ENCODE measurements around the gene ZC3H8. TPM values are rescaled to one million over a fixed set of nuclear protein-coding genes. Genes with fewer than 3 reads are reported as not detected.

The ZC3H8 gene
- total RNA-seq, 3 donors from 2014 or later (not counting 1 experiment from before 2014, with no cell fraction given), result 9.3 to 20.3 (median 16.0) TPM

DNA sequence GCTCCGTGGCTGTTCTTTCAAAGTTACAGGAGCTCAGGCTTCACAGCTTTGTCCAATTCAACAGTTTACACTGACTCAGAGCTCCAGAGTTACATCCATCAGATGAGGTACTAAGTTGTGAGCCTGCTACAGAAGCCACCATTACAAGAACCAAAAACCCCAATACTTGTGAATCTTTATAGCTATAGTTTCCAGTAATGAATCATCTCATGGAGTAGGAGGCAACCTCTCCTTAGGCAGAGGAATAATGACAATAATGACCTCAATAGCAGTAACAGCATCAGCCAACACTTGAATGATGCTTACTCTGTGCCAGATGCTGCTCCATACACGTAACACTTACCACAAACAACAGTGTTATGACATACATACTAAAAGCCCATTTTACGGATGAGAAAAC lies 3.6 kb downstream of the ZC3H8 start:
- Mint-ChIP-seq H3K4me1 (peaks cover 8 to 13% of the 10 kb centered on the region in 2 donors), H3K4me3 (no peak overlapping the region), H3K36me3 (no peaks in the 10 kb centered on the region), H3K27ac (no peak overlapping the region), H3K9me3 (no peaks in the 10 kb centered on the region), H3K27me3 (ENCODE audit: low read depth in 2 of 2) (no peaks in the 10 kb centered on the region)
- Histone ChIP-seq H3K9me3 (ENCODE audit: control insufficient read depth, insufficient read depth, low read length) (no peaks in the 10 kb centered on the region), H3K36me3 (ENCODE audit: control insufficient read depth, insufficient read depth, low read length) (peaks cover 8% of the 10 kb centered on the region), H3K4me3 (ENCODE audit: low read length) (no peak overlapping the region), H3K27ac (ENCODE audit: low read length) (no peak overlapping the region), H3K4me1 (ENCODE audit: control insufficient read depth, insufficient read depth, low read length) (peaks cover 8% of the 10 kb centered on the region), H3K27me3 (ENCODE audit: control insufficient read depth, insufficient read depth, low read length) (no peaks in the 10 kb centered on the region)
- ATAC-seq (no peak), DNase-seq (no peak)
- TF ChIP-seq, protein P1, sequence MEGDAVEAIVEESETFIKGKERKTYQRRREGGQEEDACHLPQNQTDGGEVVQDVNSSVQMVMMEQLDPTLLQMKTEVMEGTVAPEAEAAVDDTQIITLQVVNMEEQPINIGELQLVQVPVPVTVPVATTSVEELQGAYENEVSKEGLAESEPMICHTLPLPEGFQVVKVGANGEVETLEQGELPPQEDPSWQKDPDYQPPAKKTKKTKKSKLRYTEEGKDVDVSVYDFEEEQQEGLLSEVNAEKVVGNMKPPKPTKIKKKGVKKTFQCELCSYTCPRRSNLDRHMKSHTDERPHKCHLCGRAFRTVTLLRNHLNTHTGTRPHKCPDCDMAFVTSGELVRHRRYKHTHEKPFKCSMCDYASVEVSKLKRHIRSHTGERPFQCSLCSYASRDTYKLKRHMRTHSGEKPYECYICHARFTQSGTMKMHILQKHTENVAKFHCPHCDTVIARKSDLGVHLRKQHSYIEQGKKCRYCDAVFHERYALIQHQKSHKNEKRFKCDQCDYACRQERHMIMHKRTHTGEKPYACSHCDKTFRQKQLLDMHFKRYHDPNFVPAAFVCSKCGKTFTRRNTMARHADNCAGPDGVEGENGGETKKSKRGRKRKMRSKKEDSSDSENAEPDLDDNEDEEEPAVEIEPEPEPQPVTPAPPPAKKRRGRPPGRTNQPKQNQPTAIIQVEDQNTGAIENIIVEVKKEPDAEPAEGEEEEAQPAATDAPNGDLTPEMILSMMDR (IDR thresholded peaks at IDR 0.05), result no peak
- WGBS (ENCODE audit: insufficient coverage), result 94% methylated on average over 3 of the region's 3 CpGs
- intact Hi-C loops (cut with micrococcal nuclease), result no loop called here

DNA sequence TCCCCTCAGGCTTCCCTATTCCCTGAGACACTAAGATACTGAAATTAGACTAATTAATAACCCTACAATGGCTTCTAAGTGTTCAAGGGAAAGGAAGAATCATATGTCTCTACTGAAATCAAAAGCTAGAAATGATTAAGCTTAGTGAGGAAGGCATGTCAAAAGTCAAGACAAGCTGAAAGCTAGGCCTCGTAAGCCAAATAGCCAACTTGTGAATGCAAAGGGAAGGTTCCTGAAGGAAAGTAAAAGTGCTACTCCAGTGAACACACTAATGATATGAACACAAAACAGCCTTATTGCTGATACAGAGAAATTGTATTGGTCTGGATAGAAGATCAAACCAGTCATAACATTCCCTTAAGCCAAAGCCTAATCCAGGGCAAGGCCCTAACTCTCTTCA lies 10.0 kb downstream of the ZC3H8 start:
- no peaks in the 10 kb centered on the region for H3K36me3 Mint-ChIP-seq
- WGBS (ENCODE audit: insufficient coverage), result 71% methylated on average over 1 of the region's 1 CpG
- no peak overlapping the region for H3K4me3 Mint-ChIP-seq

DNA sequence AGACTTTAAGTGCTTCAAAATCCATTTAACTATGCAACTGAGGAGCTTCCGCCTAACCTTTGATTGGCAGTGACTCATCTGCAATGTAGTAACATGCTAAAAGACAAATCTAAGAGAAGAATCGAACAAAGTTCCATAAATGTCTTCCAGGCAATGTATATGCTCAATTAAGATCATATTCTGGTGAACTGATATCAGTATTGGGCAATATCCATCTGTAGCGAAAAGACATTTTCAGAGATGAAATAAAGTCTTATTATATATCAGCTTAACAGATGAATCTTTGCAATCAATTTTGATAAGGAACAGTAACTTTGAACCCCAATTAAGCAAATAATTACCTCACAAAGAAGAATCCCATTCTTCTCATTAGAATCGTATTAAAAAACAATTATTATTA lies 11.6 kb downstream of the ZC3H8 start:
- Histone ChIP-seq H3K27ac (ENCODE audit: low read length) (no peak overlapping the region), H3K27me3 (ENCODE audit: control insufficient read depth, insufficient read depth, low read length) (no peaks in the 10 kb centered on the region), H3K36me3 (ENCODE audit: control insufficient read depth, insufficient read depth, low read length) (peaks cover 17% of the 10 kb centered on the region), H3K4me3 (ENCODE audit: low read length) (no peak overlapping the region), H3K9me3 (ENCODE audit: control insufficient read depth, insufficient read depth, low read length) (no peaks in the 10 kb centered on the region), H3K4me1 (ENCODE audit: control insufficient read depth, insufficient read depth, low read length) (no peaks in the 10 kb centered on the region)
- Mint-ChIP-seq H3K9me3 (no peaks in the 10 kb centered on the region), H3K36me3 (no peaks in the 10 kb centered on the region), H3K27ac (no peak overlapping the region), H3K27me3 (ENCODE audit: low read depth in 2 of 2) (no peaks in the 10 kb centered on the region), H3K4me1 (peaks cover 0 to 2% of the 10 kb centered on the region in 2 donors), H3K4me3 (no peak overlapping the region)
- TF ChIP-seq, protein P1 (IDR thresholded peaks at IDR 0.05), result no peak
- DNase-seq (no peak), ATAC-seq (no peak)
- intact Hi-C loops (cut with micrococcal nuclease), result no loop called here
- 100% methylated on average over 2 of the region's 4 CpGs for WGBS (ENCODE audit: insufficient coverage)

More for the DNA sequence above, 10.0 kb downstream of the ZC3H8 start:
- H3K27me3 ChIP-seq (ENCODE audit: control insufficient read depth, insufficient read depth, low read length), result no peaks in the 10 kb centered on the region
- H3K27ac ChIP-seq (ENCODE audit: low read length), result no peak overlapping the region
- TF ChIP-seq, protein P1 (IDR thresholded peaks at IDR 0.05), result no peak
- intact Hi-C loops (cut with micrococcal nuclease), result no loop called here
- Mint-ChIP-seq H3K27me3 (ENCODE audit: low read depth in 2 of 2) (no peaks in the 10 kb centered on the region), H3K27ac (no peak overlapping the region), H3K4me1 (no peaks in the 10 kb centered on the region), H3K9me3 (no peaks in the 10 kb centered on the region)
- DNase-seq, result no peak
- H3K36me3 ChIP-seq (ENCODE audit: control insufficient read depth, insufficient read depth, low read length), result peaks cover 17% of the 10 kb centered on the region
- no peak for ATAC-seq
- no peak overlapping the region for H3K4me3 ChIP-seq (ENCODE audit: low read length)
- H3K4me1 ChIP-seq (ENCODE audit: control insufficient read depth, insufficient read depth, low read length), result no peaks in the 10 kb centered on the region
- no peaks in the 10 kb centered on the region for H3K9me3 ChIP-seq (ENCODE audit: control insufficient read depth, insufficient read depth, low read length)

DNA sequence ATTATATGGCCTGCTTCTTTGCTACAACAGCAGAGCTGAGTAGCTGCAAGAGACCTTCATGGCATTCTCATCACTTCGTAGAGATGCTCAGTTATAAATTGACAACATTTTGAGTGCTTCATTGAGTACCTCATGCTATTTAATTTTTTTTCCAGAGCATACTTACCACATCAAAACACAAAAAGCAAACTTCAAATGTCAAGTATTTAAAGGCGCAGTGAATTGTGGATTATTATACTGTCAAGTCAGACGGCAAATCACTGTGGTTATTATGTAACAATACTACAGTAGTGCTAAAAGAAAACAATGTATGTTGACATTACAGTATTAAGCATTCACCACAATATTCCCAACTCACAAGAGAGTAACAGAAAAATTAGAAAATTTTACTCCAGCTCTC lies 12.5 kb downstream of the ZC3H8 start:
- 94% methylated on average over 1 of the region's 3 CpGs for WGBS (ENCODE audit: insufficient coverage)
- Histone ChIP-seq H3K36me3 (ENCODE audit: control insufficient read depth, insufficient read depth, low read length) (peaks cover 15% of the 10 kb centered on the region), H3K27ac (ENCODE audit: low read length) (no peak overlapping the region), H3K4me3 (ENCODE audit: low read length) (no peak overlapping the region), H3K4me1 (ENCODE audit: control insufficient read depth, insufficient read depth, low read length) (no peaks in the 10 kb centered on the region), H3K9me3 (ENCODE audit: control insufficient read depth, insufficient read depth, low read length) (no peaks in the 10 kb centered on the region), H3K27me3 (ENCODE audit: control insufficient read depth, insufficient read depth, low read length) (no peaks in the 10 kb centered on the region)
- TF ChIP-seq, protein P1 (IDR thresholded peaks at IDR 0.05), result no peak
- no peak overlapping the region for H3K4me3 Mint-ChIP-seq
- peaks cover 0 to 5% of the 10 kb centered on the region in 2 donors for H3K4me1 Mint-ChIP-seq
- H3K9me3 Mint-ChIP-seq, result no peaks in the 10 kb centered on the region
- H3K27me3 Mint-ChIP-seq (ENCODE audit: low read depth in 2 of 2), result no peaks in the 10 kb centered on the region
- intact Hi-C loops (cut with micrococcal nuclease), result no loop called here
- peak in 1 of 2 donors; percentile 15 for DNase-seq
- no peak overlapping the region for H3K27ac Mint-ChIP-seq
- ATAC-seq, result no peak
- no peaks in the 10 kb centered on the region for H3K36me3 Mint-ChIP-seq
